HepG2 (cell line): ENCODE measurements around the gene STAT6. TPM values are rescaled to one million over a fixed set of nuclear protein-coding genes. Genes with fewer than 3 reads are reported as not detected.

Experiments
- ATAC-seq: fragments of 200-7000 bp; cut with Tn5 transposase; 3 replicates; pipeline ENCODE4 v1.9.1; 2020; ENCODE audit warnings: mild to moderate bottlenecking, moderate library complexity
- BruUV-seq: library from RNA; stranded (reverse); fragments of 400-500 nt; replicated peaks from 2 replicates; lab custom pipeline; 2021; lab: Mats Ljungman, UMichigan
- CTCF ChIA-PET: fragments of 300-600 bp; formaldehyde crosslinking; extraction: SDS; loops from one replicate; lab custom pipeline; 2021; ENCODE audit warnings: low total read pairs, inconsistent platforms, low intra/inter-chr PET ratio; lab: Yijun Ruan, JAX
- POLR2A ChIA-PET: fragments of 350-600 bp; sonication (Branson Sonifier 250); formaldehyde crosslinking; loops from one replicate; lab custom pipeline; 2020; ENCODE audit warnings: antibody characterized with exemption, inconsistent platforms; lab: Yijun Ruan, JAX
- DNase-seq: peaks from one replicate; pipeline ENCODE4 v3.0.0-alpha.2; 2015; ENCODE audit warnings: low spot score
- FAIRE-seq: peaks from 3 replicates; lab custom pipeline; 2011; peaks lifted over from hg19 to GRCh38; lab: Jason Lieb, UNC
- H2AFZ ChIP-seq: one replicate; pipeline ENCODE4 v1.6.1; 2011; ENCODE audit warnings: low read length, inconsistent platforms
- H3K27ac ChIP-seq: fragments of 300-600 bp; 3 replicates; pipeline ENCODE4 v1.8.0; 2011; ENCODE audit warnings: mixed run types, mild to moderate bottlenecking, mixed read lengths, low read length, inconsistent platforms; ENCODE audit not compliant: insufficient read depth; ENCODE audit errors: extremely low read length
- H3K27me3 ChIP-seq, 2 experiments: fragments of 200-600 bp in 1 of 2; 2 replicates in 1 of 2; 3 replicates in 1 of 2; pipeline versions ENCODE4 v1.6.0 to v1.8.0; 2011; ENCODE audit warnings: low read length in 2 of 2, mild to moderate bottlenecking in 2 of 2, moderate library complexity in 2 of 2, inconsistent platforms in 1 of 2; ENCODE audit not compliant: insufficient read depth in 2 of 2, control insufficient read depth in 1 of 2
- H3K36me3 ChIP-seq, 2 experiments: fragments of 200-600 bp in 1 of 2; replicated peaks in 1 of 2; 2 replicates in 1 of 2; 3 replicates in 1 of 2; pipeline versions ENCODE4 v1.5.1 to v1.8.0; 2011; ENCODE audit warnings: low read length in 2 of 2, inconsistent platforms in 1 of 2; ENCODE audit not compliant: insufficient read depth in 2 of 2, control insufficient read depth in 1 of 2
- H3K4me1 ChIP-seq: 2 replicates; pipeline ENCODE4 v1.5.1; 2012; ENCODE audit warnings: low read length, inconsistent platforms; ENCODE audit not compliant: insufficient read depth
- H3K4me2 ChIP-seq: 2 replicates; pipeline ENCODE4 v1.6.0; 2011; ENCODE audit warnings: low read depth, low read length, inconsistent platforms
- H3K4me3 ChIP-seq, 3 experiments: fragments of 200-600 bp in 1 of 3; sonication (generic), shearing (Covaris generic) in 1 of 3; replicated peaks in 1 of 3; 2 replicates each; pipeline ENCODE4 v1.5.1; 2011 to 2016; ENCODE audit warnings: low read length in 3 of 3, inconsistent platforms in 2 of 3, low read depth in 2 of 3, mild to moderate bottlenecking in 2 of 3, control low read depth in 1 of 3, mixed read lengths in 1 of 3; ENCODE audit not compliant: insufficient read depth in 1 of 3
- H3K79me2 ChIP-seq: one replicate; pipeline ENCODE4 v1.6.1; 2011; ENCODE audit warnings: low read length, inconsistent platforms; ENCODE audit not compliant: insufficient read depth
- H3K9ac ChIP-seq: 2 replicates; pipeline ENCODE4 v1.6.0; 2011; ENCODE audit warnings: mild to moderate bottlenecking, low read depth, low read length, inconsistent platforms; ENCODE audit not compliant: insufficient read depth
- H3K9me3 ChIP-seq: 2 replicates; pipeline ENCODE4 v1.5.1; 2012; ENCODE audit warnings: mild to moderate bottlenecking, low read length
- H4K20me1 ChIP-seq: 2 replicates; pipeline ENCODE4 v1.6.0; 2011; ENCODE audit warnings: inconsistent platforms, mild to moderate bottlenecking, low read length, moderate library complexity; ENCODE audit not compliant: insufficient read depth
- KDM5B ChIP-seq: sonication (generic); formaldehyde crosslinking; IDR thresholded peaks from 2 replicates; pipeline ENCODE4 v1.4.0; 2020; ENCODE audit warnings: missing genetic modification reagents, mild to moderate bottlenecking, borderline replicate concordance
- PLRG1 ChIP-seq: fragments of 450-650 bp; conservative IDR thresholded peaks from 2 replicates; pipeline ENCODE4 v1.6.1; 2016
- TOPORS ChIP-seq: sonication (generic); formaldehyde crosslinking; IDR thresholded peaks from 2 replicates; pipeline ENCODE4 v1.8.0; 2023; ENCODE audit warnings: mild to moderate bottlenecking, missing genetic modification reagents
- ZNF790 ChIP-seq: sonication (generic); formaldehyde crosslinking; IDR thresholded peaks from 2 replicates; pipeline ENCODE4 v1.8.0; 2022; ENCODE audit warnings: missing genetic modification reagents, mild to moderate bottlenecking, borderline replicate concordance
- WGBS: methylation state at CpG from one replicate; pipeline ENCODE4 v1.1.6; 2017; ENCODE audit warnings: low lambda C conversion rate; 5-methylcytosine and 5-hydroxymethylcytosine counted together
- in situ Hi-C: cut with HindIII; loops from 2 replicates; pipeline ENCODE4 v1.10.0; 2017; ENCODE audit warnings: low pct_unique_long_range_greater_than_20kb; ENCODE audit not compliant: extremely low pct_ligation_motif_present
- intact Hi-C: fragments of 100-400 bp; cut with micrococcal nuclease; formaldehyde crosslinking; loops from one replicate; pipeline ENCODE4 v1.10.0; 2022; ENCODE audit not compliant: unreplicated experiment
- polyA plus RNA-seq, 8 experiments: library from polyadenylated mRNA; depleted of rRNA in 3 of 8; stranded (reverse) in 7 of 8; unstranded in 1 of 8; fragments of >200 nt; fragmentation: Illumina TruSeq in 4 of 8; extraction: Trizol in 4 of 8; gene quantifications; 2 replicates each; pipeline versions ENCODE4 v1.2.1 to v1.2.3, GENCODE V29; 2011 to 2016; ENCODE audit warnings: low read depth in 4 of 8, missing spikeins in 1 of 8, mixed read lengths in 1 of 8; ENCODE audit not compliant: insufficient read depth in 1 of 8
- total RNA-seq, 5 experiments: library from RNA; depleted of rRNA; stranded (reverse); fragments of >200 nt; fragmentation: Illumina TruSeq; extraction: Trizol; gene quantifications; 2 replicates each; pipeline ENCODE4 v1.2.3, GENCODE V29; 2016; ENCODE audit warnings: low read depth in 1 of 5
- TF ChIP-seq, protein P1 (sequence below): sonication (generic); formaldehyde crosslinking; IDR thresholded peaks from 2 replicates; pipeline ENCODE4 v1.4.0; 2020; ENCODE audit warnings: missing genetic modification reagents
- TF ChIP-seq, protein P2 (sequence below): IDR thresholded peaks from 2 replicates; pipeline ENCODE4 v1.6.1; 2016; ENCODE audit warnings: mild to moderate bottlenecking

STAT6 gene
- total and polyA plus RNA-seq, 2 of the 13 experiments (the other 11 are each of a cell fraction or from before 2014, with no cell fraction given): 28.0 to 62.2 TPM

- POLR2A ChIA-PET: interaction anchor here (4.3 to 16.0 kb wide), 3 partner anchors 7 to 24 kb away, joined by 19 to 827 read pairs (median 157); partner anchors contain the start of genes LRP1, LRP1-AS and STAT6
- in situ Hi-C loops: no loop called here
- Histone ChIP-seq H3K36me3 (peaks cover 10 to 24% of the 10 kb centered on the region in 2 experiments; a peak in 4 of 5 replicates), H3K4me2 (0 out of 2 replicates have a peak overlapping the region, but pooled peaks have one; percentile 0), H3K9me3 (no peaks in the 10 kb centered on the region), H2AFZ (no peak overlapping the region), H4K20me1 (peaks cover 31% of the 10 kb centered on the region), H3K9ac (no peak overlapping the region), H3K4me1 (peaks cover 100% of the 10 kb centered on the region), H3K27ac (peak overlapping the region; percentile 42), H3K4me3 (no peak overlapping the region), H3K79me2 (peaks cover 63% of the 10 kb centered on the region), H3K27me3 (no peaks in the 10 kb centered on the region)
- no peak for DNase-seq
- no peak for FAIRE-seq
- CTCF ChIA-PET: no interaction called here
- no peak for ATAC-seq
- 88% methylated on average over 18 of the region's 18 CpGs for WGBS
- intact Hi-C loops: no loop called here
- TF ChIP-seq PLRG1: no peak
- no peak for TF ChIP-seq ZNF790 (CRISPR knock-in tag)
- TF ChIP-seq, protein P1, sequence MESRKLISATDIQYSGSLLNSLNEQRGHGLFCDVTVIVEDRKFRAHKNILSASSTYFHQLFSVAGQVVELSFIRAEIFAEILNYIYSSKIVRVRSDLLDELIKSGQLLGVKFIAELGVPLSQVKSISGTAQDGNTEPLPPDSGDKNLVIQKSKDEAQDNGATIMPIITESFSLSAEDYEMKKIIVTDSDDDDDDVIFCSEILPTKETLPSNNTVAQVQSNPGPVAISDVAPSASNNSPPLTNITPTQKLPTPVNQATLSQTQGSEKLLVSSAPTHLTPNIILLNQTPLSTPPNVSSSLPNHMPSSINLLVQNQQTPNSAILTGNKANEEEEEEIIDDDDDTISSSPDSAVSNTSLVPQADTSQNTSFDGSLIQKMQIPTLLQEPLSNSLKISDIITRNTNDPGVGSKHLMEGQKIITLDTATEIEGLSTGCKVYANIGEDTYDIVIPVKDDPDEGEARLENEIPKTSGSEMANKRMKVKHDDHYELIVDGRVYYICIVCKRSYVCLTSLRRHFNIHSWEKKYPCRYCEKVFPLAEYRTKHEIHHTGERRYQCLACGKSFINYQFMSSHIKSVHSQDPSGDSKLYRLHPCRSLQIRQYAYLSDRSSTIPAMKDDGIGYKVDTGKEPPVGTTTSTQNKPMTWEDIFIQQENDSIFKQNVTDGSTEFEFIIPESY (CRISPR knock-in tag): peak; percentile 21; the same call in 1 of the 2 replicates
- TF ChIP-seq, protein P2, sequence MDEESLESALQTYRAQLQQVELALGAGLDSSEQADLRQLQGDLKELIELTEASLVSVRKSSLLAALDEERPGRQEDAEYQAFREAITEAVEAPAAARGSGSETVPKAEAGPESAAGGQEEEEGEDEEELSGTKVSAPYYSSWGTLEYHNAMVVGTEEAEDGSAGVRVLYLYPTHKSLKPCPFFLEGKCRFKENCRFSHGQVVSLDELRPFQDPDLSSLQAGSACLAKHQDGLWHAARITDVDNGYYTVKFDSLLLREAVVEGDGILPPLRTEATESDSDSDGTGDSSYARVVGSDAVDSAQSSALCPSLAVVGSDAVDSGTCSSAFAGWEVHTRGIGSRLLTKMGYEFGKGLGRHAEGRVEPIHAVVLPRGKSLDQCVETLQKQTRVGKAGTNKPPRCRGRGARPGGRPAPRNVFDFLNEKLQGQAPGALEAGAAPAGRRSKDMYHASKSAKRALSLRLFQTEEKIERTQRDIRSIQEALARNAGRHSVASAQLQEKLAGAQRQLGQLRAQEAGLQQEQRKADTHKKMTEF (CRISPR knock-in tag): no peak
- TF ChIP-seq KDM5B: no peak
- no peak for TF ChIP-seq TOPORS (CRISPR knock-in tag)
- BruUV-seq: no TSS peak
These were observed 24.6 kb upstream of the STAT6 start for GRCh38 chr12:57135527-57136326.
